PFSK-1 (cell line): Measurements from ENCODE around the gene CHST15.

Experiments used
- FOXP2 ChIP-seq: optimal IDR thresholded peaks from 2 replicates; pipeline ENCODE3; 2011; ENCODE audit warnings: borderline replicate concordance, control low read depth, inconsistent platforms; ENCODE audit not compliant: insufficient read depth; ENCODE audit errors: extremely low read length, extremely low read depth
- POLR2AphosphoS5 ChIP-seq: IDR thresholded peaks from 2 replicates; pipeline ENCODE4 v1.6.1; 2012; ENCODE audit warnings: low read depth, mild to moderate bottlenecking, control low read depth, low read length, moderate library complexity
- REST ChIP-seq, 2 experiments: IDR thresholded peaks; 2 replicates each; pipeline versions ENCODE4 v1.6.1 to v1.8.0; 2011 to 2012; ENCODE audit warnings: low read depth in 2 of 2, low read length in 2 of 2, control low read depth in 1 of 2, inconsistent platforms in 1 of 2, mild to moderate bottlenecking in 1 of 2, moderate library complexity in 1 of 2; ENCODE audit not compliant: insufficient read depth in 1 of 2
- SIN3A ChIP-seq: IDR thresholded peaks from 2 replicates; pipeline ENCODE4 v1.6.1; 2012; ENCODE audit warnings: mild to moderate bottlenecking, low read length, moderate library complexity, borderline replicate concordance; ENCODE audit not compliant: insufficient read depth
- TAF1 ChIP-seq: IDR thresholded peaks from 2 replicates; pipeline ENCODE4 v1.6.1; 2012; ENCODE audit warnings: low read length, control low read depth, borderline replicate concordance; ENCODE audit not compliant: insufficient read depth

CHST15 gene

GRCh38 chr10:123994417-123995081 lies 98.8 kb downstream of the CHST15 start:
- TF ChIP-seq FOXP2 (no peak), TAF1 (no peak), POLR2AphosphoS5 (no peak), REST (IDR thresholded peaks at IDR 0.05; ENCODE audit: insufficient read depth in 1 of 2, low read depth in 2 of 2, low read length in 2 of 2) (no peak), SIN3A (no peak)

DNA sequence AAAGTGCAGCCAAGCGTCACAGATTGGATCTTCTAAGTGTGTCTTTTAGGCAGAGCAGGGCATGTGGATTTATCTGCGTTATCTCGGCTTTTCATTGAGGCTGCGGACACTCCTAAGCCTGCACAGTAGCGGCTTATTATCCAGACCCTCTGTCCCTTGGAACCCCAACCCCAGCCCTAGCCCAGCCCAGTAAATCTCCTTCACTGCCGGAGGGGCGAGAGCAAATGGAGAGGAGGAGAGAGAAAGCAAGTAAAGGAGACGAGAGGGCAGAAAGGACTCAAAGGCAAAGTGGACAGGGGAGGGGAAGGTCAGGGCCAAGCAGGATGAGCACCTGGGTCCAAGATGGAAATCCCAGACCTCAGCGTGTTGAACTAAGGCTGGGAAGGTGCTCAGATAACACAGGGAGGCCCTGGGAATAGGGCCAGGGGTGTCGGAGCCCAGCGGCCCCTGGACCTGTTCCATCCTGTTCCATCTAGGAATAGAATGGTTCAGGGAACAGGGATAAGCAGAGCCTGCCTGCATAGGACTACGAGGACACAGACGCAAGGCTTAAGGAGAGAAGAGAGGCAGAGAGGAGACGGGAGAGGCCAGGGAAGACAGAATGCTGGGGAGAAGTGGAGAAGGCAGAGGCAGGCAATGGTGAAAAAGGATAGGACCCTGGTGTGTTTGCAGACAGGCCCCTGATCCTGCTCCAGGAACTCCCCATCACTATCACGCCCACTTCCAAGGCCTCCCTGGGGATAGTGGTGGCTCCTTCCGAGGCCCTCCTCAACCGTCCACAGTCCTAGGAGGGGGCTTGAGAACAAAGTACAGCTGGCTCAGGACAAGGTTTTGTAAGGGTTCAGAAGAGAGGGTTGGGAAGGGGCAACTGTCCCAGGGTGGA lies 99.6 kb downstream of the CHST15 start:
- TF ChIP-seq POLR2AphosphoS5 (no peak), FOXP2 (no peak), TAF1 (no peak), REST (IDR thresholded peaks at IDR 0.05; ENCODE audit: insufficient read depth in 1 of 2, low read depth in 2 of 2, low read length in 2 of 2) (no peak), SIN3A (no peak)

DNA sequence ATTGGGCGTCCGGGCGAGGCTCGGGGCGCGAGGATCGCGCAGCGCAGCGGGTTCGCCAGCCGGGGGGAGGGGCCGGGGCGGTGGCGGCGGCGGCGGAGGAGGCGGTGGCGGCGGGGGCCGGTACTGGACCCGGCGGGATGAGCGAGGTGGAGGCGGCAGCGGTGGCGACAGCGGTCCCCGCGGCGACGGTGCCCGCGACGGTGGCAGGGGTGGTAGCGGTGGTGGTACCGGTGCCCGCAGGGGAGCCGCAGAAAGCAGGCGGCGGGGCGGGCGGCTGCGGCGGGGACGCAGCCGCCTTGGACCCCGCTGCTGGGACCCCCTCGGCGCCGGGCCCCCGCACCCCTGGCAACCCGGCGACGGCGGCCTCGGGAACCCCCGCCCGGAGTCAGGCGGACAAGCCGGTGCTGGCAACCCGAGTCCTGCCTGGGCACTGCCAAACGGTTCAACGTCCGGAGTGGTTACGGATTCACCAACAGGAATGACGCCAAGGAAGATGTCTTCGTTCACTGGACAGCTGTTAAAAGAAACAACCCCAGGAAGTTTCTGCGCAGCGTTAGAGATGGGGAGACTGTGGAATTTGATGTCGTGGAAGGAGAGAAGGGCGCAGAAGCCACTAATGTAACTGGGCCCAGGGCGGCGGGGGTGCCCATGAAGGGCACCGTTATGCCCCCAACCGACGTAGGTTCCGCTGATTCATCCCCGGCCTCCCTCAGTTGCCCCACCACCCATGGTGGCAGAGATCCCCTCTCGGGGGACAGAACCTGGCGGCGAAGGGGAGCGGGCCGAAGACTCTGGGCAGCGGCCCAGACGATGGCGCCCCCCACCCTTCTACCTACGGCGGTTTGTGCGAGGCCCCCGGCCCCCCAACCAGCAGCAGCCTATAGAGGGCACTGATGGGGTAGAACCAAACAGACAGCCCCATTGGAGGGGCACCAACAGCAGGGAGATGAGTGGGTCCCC lies 101.5 kb downstream of the CHST15 start:
- no peak for TF ChIP-seq TAF1
- no peak for TF ChIP-seq POLR2AphosphoS5
- no peak for TF ChIP-seq FOXP2
- TF ChIP-seq REST (IDR thresholded peaks at IDR 0.05; ENCODE audit: insufficient read depth in 1 of 2, low read depth in 2 of 2, low read length in 2 of 2), result no peak
- no peak for TF ChIP-seq SIN3A

DNA sequence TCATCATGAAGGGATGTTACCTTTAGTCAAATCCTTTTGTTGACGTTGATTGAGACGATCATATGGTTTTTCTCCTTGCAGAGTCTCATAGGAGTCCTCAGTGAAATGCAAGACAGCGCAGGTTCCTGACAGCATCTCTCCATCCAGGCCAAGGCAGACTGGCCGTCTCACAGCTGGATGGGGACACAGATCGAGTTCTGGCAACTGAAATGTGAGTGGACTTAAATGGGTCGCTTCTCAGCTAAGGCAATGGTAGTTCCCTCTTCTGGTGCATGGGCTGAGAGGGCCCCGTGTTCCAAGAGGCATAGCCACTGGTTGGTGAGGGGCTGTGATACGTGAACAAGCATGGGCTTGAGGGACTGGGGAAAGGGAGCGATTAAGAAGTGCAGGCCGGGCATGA lies 102.5 kb downstream of the CHST15 start:
- TF ChIP-seq REST (IDR thresholded peaks at IDR 0.05; ENCODE audit: insufficient read depth in 1 of 2, low read depth in 2 of 2, low read length in 2 of 2), result no peak
- TF ChIP-seq TAF1, result no peak
- TF ChIP-seq FOXP2, result no peak
- no peak for TF ChIP-seq POLR2AphosphoS5
- no peak for TF ChIP-seq SIN3A
